ENCODE measurements around the gene PPARD.

The PPARD gene

GRCh38 chr6:35392773-35393672, 50.7 kb downstream of the PPARD start:
- Mint-ChIP-seq H3K36me3 (ENCODE audit: low read depth) (peaks cover 23% of the 10 kb centered on the region), H3K4me3 (no peak overlapping the region), H3K27me3 (ENCODE audit: low read depth, poor library complexity) (no peaks in the 10 kb centered on the region), H3K9me3 (no peaks in the 10 kb centered on the region), H3K4me1 (peaks cover 30% of the 10 kb centered on the region), H3K27ac (peak overlapping the region; percentile 60)
- no peak for TF ChIP-seq CTCF (IDR thresholded peaks at IDR 0.05)
- no peak for DNase-seq

- Mint-ChIP-seq H3K4me1 (peaks cover 30% of the 10 kb centered on the region), H3K27me3 (ENCODE audit: low read depth, poor library complexity) (no peaks in the 10 kb centered on the region), H3K36me3 (ENCODE audit: low read depth) (peaks cover 24% of the 10 kb centered on the region), H3K4me3 (no peak overlapping the region), H3K27ac (no peak overlapping the region), H3K9me3 (no peaks in the 10 kb centered on the region)
- DNase-seq = no peak
- TF ChIP-seq CTCF (IDR thresholded peaks at IDR 0.05) = no peak
These were observed 54.6 kb downstream of the PPARD start for GRCh38 chr6:35396991-35397390.

- TF ChIP-seq CTCF (IDR thresholded peaks at IDR 0.05) = no peak
- no peaks in the 10 kb centered on the region for H3K9me3 Mint-ChIP-seq
- no peak overlapping the region for H3K4me3 Mint-ChIP-seq
These were observed 55.6 kb downstream of the PPARD start for GRCh38 chr6:35397806-35398418.

GRCh38 chr6:35398526-35398925, 56.2 kb downstream of the PPARD start:
- no peaks in the 10 kb centered on the region for H3K9me3 Mint-ChIP-seq
- H3K4me3 Mint-ChIP-seq = no peak overlapping the region
- no peaks in the 10 kb centered on the region for H3K27me3 Mint-ChIP-seq (ENCODE audit: low read depth, poor library complexity)
- no peak overlapping the region for H3K27ac Mint-ChIP-seq
- peaks cover 26% of the 10 kb centered on the region for H3K4me1 Mint-ChIP-seq
- no peak for TF ChIP-seq CTCF (IDR thresholded peaks at IDR 0.05)
- H3K36me3 Mint-ChIP-seq (ENCODE audit: low read depth) = peaks cover 24% of the 10 kb centered on the region
- no peak for DNase-seq

More at GRCh38 chr6:35397806-35398418, 55.6 kb downstream of the PPARD start:
- H3K36me3 Mint-ChIP-seq (ENCODE audit: low read depth) = peaks cover 24% of the 10 kb centered on the region
- DNase-seq = no peak
- peaks cover 30% of the 10 kb centered on the region for H3K4me1 Mint-ChIP-seq
- H3K27ac Mint-ChIP-seq = no peak overlapping the region
- H3K27me3 Mint-ChIP-seq (ENCODE audit: low read depth, poor library complexity) = no peaks in the 10 kb centered on the region

- TF ChIP-seq CTCF (IDR thresholded peaks at IDR 0.05) = no peak
- Mint-ChIP-seq H3K4me3 (no peak overlapping the region), H3K9me3 (no peaks in the 10 kb centered on the region), H3K4me1 (peaks cover 19% of the 10 kb centered on the region), H3K27ac (no peak overlapping the region), H3K27me3 (ENCODE audit: low read depth, poor library complexity) (no peaks in the 10 kb centered on the region), H3K36me3 (ENCODE audit: low read depth) (peaks cover 24% of the 10 kb centered on the region)
- no peak for DNase-seq
These were observed 57.8 kb downstream of the PPARD start for GRCh38 chr6:35400111-35400510.
